Measurements from ENCODE around the gene AKR7A2. TPM values are rescaled to one million over a fixed set of nuclear protein-coding genes. Genes with fewer than 3 reads are reported as not detected.

The AKR7A2 gene
- total and polyA plus RNA-seq, 10 of the 15 experiments (the other 5 are each of a cell fraction or from before 2014, with no cell fraction given), result 1.3 to 114 (median 48.0) TPM

DNA sequence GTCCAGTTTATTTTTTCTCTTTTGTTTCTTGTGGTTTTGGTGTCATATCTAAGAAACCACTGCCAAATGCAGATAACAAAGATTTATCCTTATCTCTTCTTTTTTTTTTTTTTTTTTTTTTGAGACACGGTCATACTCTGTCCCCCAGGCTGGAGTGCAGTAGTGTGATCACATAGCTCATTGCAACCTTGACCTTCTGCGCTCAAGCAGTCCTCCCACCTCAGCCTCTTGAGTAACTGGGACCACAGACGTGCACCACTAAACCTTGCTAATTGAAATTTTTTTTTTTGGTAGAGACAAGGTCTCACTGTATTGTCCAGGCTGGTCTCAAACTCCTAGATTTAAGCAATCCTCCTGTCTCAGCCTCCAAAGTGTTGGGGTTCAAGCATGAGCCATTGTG lies 9.1 kb upstream of the AKR7A2 start:
- Histone ChIP-seq H3K9me3 (replicated peaks; ENCODE audit: control insufficient read depth, insufficient read depth, low read length) (no peaks in the 10 kb centered on the region), H3K27ac (ENCODE audit: control insufficient read depth, insufficient read depth) (no peak overlapping the region), H3K4me1 (ENCODE audit: control insufficient read depth, insufficient read depth, low read length) (peaks cover 12% of the 10 kb centered on the region), H3K4me2 (ENCODE audit: control insufficient read depth, insufficient read depth) (no peak overlapping the region), H2AFZ (ENCODE audit: control insufficient read depth, low read depth, low read length) (no peak overlapping the region), H3K27me3 (replicated peaks in 1 of 2; ENCODE audit: control insufficient read depth in 2 of 2, insufficient read depth in 2 of 2, low read length in 1 of 2) (no peaks in the 10 kb centered on the region), H3K4me3 (no peak overlapping the region), H3K79me2 (ENCODE audit: control insufficient read depth, insufficient read depth, low read length) (peaks cover under 1% of the 10 kb centered on the region), H4K20me1 (ENCODE audit: control insufficient read depth, insufficient read depth) (no peaks in the 10 kb centered on the region), H3K36me3 (ENCODE audit: control insufficient read depth in 2 of 2, insufficient read depth in 2 of 2, low read length in 1 of 2) (peaks cover 4 to 6% of the 10 kb centered on the region in 2 experiments; a peak in 3 of 4 replicates), H3K9ac (ENCODE audit: control insufficient read depth, insufficient read depth, low read length) (no peak overlapping the region)
- FAIRE-seq (no peak), DNase-seq (ENCODE audit: low read depth, low spot score) (no peak), ATAC-seq (no peak)
- 97% methylated on average over 3 of the region's 3 CpGs for WGBS (ENCODE audit: insufficient coverage, insufficient replicate concordance, low lambda C conversion rate, missing lambda C conversion rate)
- ChIA-PET SMC1A (ENCODE audit: uncharacterized antibody, unreplicated experiment) (interaction anchor here (0.6 kb wide), 2 partner anchors 158 to 284 kb away, joined by 3 read pairs; no protein-coding TSS in a partner anchor), POLR2A (no interaction called here), CTCF (no interaction called here), RAD21 (ENCODE audit: unreplicated experiment) (no interaction called here)
- TF ChIP-seq NR2F1 (conservative IDR thresholded peaks at IDR 0.05) (no peak), SIX5 (IDR thresholded peaks at IDR 0.05; ENCODE audit: low read depth, low read length, severe bottlenecking) (no peak), CREB1 (IDR thresholded peaks at IDR 0.05; ENCODE audit: low read depth) (no peak), SREBF2 (IDR thresholded peaks at IDR 0.05; ENCODE audit: low read length) (no peak), TCF3 (IDR thresholded peaks at IDR 0.05; ENCODE audit: borderline replicate concordance, insufficient read depth, low read depth, low read length) (no peak), CHD1 (IDR thresholded peaks at IDR 0.05; ENCODE audit: low read depth, low read length) (no peak), FOXK2 (IDR thresholded peaks at IDR 0.05) (no peak), ZSCAN29 (IDR thresholded peaks at IDR 0.05) (no peak), TBL1XR1 (IDR thresholded peaks at IDR 0.05; ENCODE audit: low read depth, low read length) (no peak), HCFC1 (IDR thresholded peaks at IDR 0.05; ENCODE audit: low read length) (no peak), SMARCA5 (IDR thresholded peaks at IDR 0.05) (no peak), NR2C2 (IDR thresholded peaks at IDR 0.05; ENCODE audit: borderline replicate concordance, control insufficient read depth, insufficient read length, low read depth) (no peak), SMAD5 (IDR thresholded peaks at IDR 0.05; ENCODE audit: low read depth) (no peak), RBBP5 (conservative IDR thresholded peaks at IDR 0.05) (no peak)
- TF ChIP-seq, protein P1, sequence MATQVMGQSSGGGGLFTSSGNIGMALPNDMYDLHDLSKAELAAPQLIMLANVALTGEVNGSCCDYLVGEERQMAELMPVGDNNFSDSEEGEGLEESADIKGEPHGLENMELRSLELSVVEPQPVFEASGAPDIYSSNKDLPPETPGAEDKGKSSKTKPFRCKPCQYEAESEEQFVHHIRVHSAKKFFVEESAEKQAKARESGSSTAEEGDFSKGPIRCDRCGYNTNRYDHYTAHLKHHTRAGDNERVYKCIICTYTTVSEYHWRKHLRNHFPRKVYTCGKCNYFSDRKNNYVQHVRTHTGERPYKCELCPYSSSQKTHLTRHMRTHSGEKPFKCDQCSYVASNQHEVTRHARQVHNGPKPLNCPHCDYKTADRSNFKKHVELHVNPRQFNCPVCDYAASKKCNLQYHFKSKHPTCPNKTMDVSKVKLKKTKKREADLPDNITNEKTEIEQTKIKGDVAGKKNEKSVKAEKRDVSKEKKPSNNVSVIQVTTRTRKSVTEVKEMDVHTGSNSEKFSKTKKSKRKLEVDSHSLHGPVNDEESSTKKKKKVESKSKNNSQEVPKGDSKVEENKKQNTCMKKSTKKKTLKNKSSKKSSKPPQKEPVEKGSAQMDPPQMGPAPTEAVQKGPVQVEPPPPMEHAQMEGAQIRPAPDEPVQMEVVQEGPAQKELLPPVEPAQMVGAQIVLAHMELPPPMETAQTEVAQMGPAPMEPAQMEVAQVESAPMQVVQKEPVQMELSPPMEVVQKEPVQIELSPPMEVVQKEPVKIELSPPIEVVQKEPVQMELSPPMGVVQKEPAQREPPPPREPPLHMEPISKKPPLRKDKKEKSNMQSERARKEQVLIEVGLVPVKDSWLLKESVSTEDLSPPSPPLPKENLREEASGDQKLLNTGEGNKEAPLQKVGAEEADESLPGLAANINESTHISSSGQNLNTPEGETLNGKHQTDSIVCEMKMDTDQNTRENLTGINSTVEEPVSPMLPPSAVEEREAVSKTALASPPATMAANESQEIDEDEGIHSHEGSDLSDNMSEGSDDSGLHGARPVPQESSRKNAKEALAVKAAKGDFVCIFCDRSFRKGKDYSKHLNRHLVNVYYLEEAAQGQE (IDR thresholded peaks at IDR 0.05; ENCODE audit: low read depth, low read length), result no peak
- TF ChIP-seq, protein P2, sequence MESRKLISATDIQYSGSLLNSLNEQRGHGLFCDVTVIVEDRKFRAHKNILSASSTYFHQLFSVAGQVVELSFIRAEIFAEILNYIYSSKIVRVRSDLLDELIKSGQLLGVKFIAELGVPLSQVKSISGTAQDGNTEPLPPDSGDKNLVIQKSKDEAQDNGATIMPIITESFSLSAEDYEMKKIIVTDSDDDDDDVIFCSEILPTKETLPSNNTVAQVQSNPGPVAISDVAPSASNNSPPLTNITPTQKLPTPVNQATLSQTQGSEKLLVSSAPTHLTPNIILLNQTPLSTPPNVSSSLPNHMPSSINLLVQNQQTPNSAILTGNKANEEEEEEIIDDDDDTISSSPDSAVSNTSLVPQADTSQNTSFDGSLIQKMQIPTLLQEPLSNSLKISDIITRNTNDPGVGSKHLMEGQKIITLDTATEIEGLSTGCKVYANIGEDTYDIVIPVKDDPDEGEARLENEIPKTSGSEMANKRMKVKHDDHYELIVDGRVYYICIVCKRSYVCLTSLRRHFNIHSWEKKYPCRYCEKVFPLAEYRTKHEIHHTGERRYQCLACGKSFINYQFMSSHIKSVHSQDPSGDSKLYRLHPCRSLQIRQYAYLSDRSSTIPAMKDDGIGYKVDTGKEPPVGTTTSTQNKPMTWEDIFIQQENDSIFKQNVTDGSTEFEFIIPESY (IDR thresholded peaks at IDR 0.05), result no peak
- TF ChIP-seq, protein P3, sequence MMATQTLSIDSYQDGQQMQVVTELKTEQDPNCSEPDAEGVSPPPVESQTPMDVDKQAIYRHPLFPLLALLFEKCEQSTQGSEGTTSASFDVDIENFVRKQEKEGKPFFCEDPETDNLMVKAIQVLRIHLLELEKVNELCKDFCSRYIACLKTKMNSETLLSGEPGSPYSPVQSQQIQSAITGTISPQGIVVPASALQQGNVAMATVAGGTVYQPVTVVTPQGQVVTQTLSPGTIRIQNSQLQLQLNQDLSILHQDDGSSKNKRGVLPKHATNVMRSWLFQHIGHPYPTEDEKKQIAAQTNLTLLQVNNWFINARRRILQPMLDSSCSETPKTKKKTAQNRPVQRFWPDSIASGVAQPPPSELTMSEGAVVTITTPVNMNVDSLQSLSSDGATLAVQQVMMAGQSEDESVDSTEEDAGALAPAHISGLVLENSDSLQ (IDR thresholded peaks at IDR 0.05), result no peak
- TF ChIP-seq, protein P4, sequence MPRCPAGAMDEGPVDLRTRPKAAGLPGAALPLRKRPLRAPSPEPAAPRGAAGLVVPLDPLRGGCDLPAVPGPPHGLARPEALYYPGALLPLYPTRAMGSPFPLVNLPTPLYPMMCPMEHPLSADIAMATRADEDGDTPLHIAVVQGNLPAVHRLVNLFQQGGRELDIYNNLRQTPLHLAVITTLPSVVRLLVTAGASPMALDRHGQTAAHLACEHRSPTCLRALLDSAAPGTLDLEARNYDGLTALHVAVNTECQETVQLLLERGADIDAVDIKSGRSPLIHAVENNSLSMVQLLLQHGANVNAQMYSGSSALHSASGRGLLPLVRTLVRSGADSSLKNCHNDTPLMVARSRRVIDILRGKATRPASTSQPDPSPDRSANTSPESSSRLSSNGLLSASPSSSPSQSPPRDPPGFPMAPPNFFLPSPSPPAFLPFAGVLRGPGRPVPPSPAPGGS (IDR thresholded peaks at IDR 0.05; ENCODE audit: borderline replicate concordance, insufficient read depth, low read depth, low read length, poor library complexity, severe bottlenecking), result no peak
- BruUV-seq (replicated peaks), result no TSS peak
- in situ Hi-C loops (cut with MboI) (no loop called here), intact Hi-C loops (cut with micrococcal nuclease; ENCODE audit: unreplicated experiment) (no loop called here)
